CD14-positive monocyte (primary cell): ENCODE results near the gene ST3GAL3. TPM values are rescaled to one million over a fixed set of nuclear protein-coding genes. Genes with fewer than 3 reads are reported as not detected.

Experiments
- DNase-seq, 3 donors: peaks; one replicate each; pipeline ENCODE4 v3.0.0-alpha.2; 2011 to 2022
- H2AFZ ChIP-seq: 2 replicates; pipeline ENCODE4 v1.6.0; 2012; ENCODE audit warnings: mild to moderate bottlenecking, low read depth, low read length, inconsistent platforms; ENCODE audit not compliant: insufficient read depth, poor library complexity, severe bottlenecking
- H3K27ac ChIP-seq, 2 donors: 1 replicate in 1 of 2; 2 replicates in 1 of 2; pipeline ENCODE4 v1.5.1; 2012 to 2013; ENCODE audit warnings: low read length in 2 of 2, control low read depth in 1 of 2, inconsistent platforms in 1 of 2, low read depth in 1 of 2, mild to moderate bottlenecking in 1 of 2
- H3K27me3 ChIP-seq, 2 donors: one replicate each; pipeline versions ENCODE4 v1.6.0 to v1.6.1; 2011 to 2013; ENCODE audit warnings: low read length in 2 of 2; ENCODE audit not compliant: control insufficient read depth in 2 of 2, insufficient read depth in 2 of 2
- H3K36me3 ChIP-seq, 2 donors: replicated peaks in 1 of 2; 1 replicate in 1 of 2; 2 replicates in 1 of 2; pipeline versions ENCODE4 v1.5.1 to v1.6.1; 2012 to 2013; ENCODE audit warnings: low read length in 2 of 2, control low read depth in 1 of 2, inconsistent platforms in 1 of 2, mild to moderate bottlenecking in 1 of 2; ENCODE audit not compliant: insufficient read depth in 2 of 2, control insufficient read depth in 1 of 2
- H3K4me1 ChIP-seq, 2 donors: 1 replicate in 1 of 2; 2 replicates in 1 of 2; pipeline versions ENCODE4 v1.5.1 to v1.6.1; 2012 to 2013; ENCODE audit warnings: low read length in 2 of 2, control low read depth in 1 of 2, inconsistent platforms in 1 of 2, mild to moderate bottlenecking in 1 of 2, moderate library complexity in 1 of 2; ENCODE audit not compliant: insufficient read depth in 2 of 2, control insufficient read depth in 1 of 2
- H3K4me2 ChIP-seq: replicated peaks from 2 replicates; pipeline ENCODE3; 2012; ENCODE audit warnings: low read length, moderate library complexity, mild to moderate bottlenecking; ENCODE audit not compliant: poor library complexity, severe bottlenecking; ENCODE audit errors: extremely low read depth
- H3K4me3 ChIP-seq, 3 experiments: fragments of 200-600 bp in 1 of 3; sonication (generic) in 1 of 3; replicated peaks in 1 of 3; 1 replicate in 2 of 3; 2 replicates in 1 of 3; pipeline ENCODE4 v1.5.1; 2011 to 2013; ENCODE audit warnings: low read length in 3 of 3, mild to moderate bottlenecking in 3 of 3, control low read depth in 2 of 3, low read depth in 2 of 3, inconsistent platforms in 1 of 3, moderate library complexity in 1 of 3
- H3K79me2 ChIP-seq: 2 replicates; pipeline ENCODE4 v1.6.0; 2012; ENCODE audit warnings: mild to moderate bottlenecking, control low read depth, inconsistent platforms, low read length, moderate library complexity; ENCODE audit not compliant: insufficient read depth
- H3K9ac ChIP-seq: 2 replicates; pipeline ENCODE4 v1.6.0; 2017; ENCODE audit warnings: low read length, mild to moderate bottlenecking; ENCODE audit not compliant: insufficient read depth, poor library complexity, severe bottlenecking
- H3K9me3 ChIP-seq, 2 donors: replicated peaks in 1 of 2; 1 replicate in 1 of 2; 2 replicates in 1 of 2; pipeline versions ENCODE4 v1.5.1 to v1.6.1; 2012 to 2013; ENCODE audit warnings: low read length in 2 of 2, control low read depth in 1 of 2; ENCODE audit not compliant: control insufficient read depth in 1 of 2, insufficient read depth in 1 of 2
- H4K20me1 ChIP-seq: 2 replicates; pipeline ENCODE4 v1.6.0; 2012; ENCODE audit warnings: mild to moderate bottlenecking, low read length, control low read depth, moderate library complexity; ENCODE audit not compliant: insufficient read depth
- H3K27ac Mint-ChIP-seq, 7 donors: one replicate each; pipeline ENCODE4 v1.8.0; 2020; ENCODE audit warnings: mild to moderate bottlenecking in 7 of 7, mixed read lengths in 7 of 7, moderate library complexity in 6 of 7, inconsistent platforms in 2 of 7
- H3K27me3 Mint-ChIP-seq, 3 donors: one replicate each; pipeline ENCODE4 v1.8.0; 2021 to 2022; ENCODE audit warnings: low read depth in 3 of 3, mild to moderate bottlenecking in 3 of 3, mixed read lengths in 3 of 3, moderate library complexity in 3 of 3, inconsistent platforms in 1 of 3
- H3K36me3 Mint-ChIP-seq, 2 donors: one replicate each; pipeline ENCODE4 v1.8.0; 2020; ENCODE audit warnings: mixed read lengths in 2 of 2, inconsistent platforms in 1 of 2, mild to moderate bottlenecking in 1 of 2
- H3K4me1 Mint-ChIP-seq: one replicate; pipeline ENCODE4 v1.8.0; 2020; ENCODE audit warnings: mild to moderate bottlenecking, mixed read lengths
- H3K4me3 Mint-ChIP-seq, 2 donors: one replicate each; pipeline ENCODE4 v1.8.0; 2020; ENCODE audit warnings: mild to moderate bottlenecking in 2 of 2, mixed read lengths in 2 of 2, moderate library complexity in 1 of 2
- H3K9me3 Mint-ChIP-seq, 7 donors: one replicate each; pipeline ENCODE4 v1.8.0; 2020 to 2022; ENCODE audit warnings: mixed read lengths in 7 of 7, mild to moderate bottlenecking in 6 of 7, moderate library complexity in 6 of 7, inconsistent platforms in 2 of 7
- CTCF ChIP-seq: fragments of 200-600 bp; IDR thresholded peaks from one replicate; pipeline ENCODE4 v1.8.0; 2022; ENCODE audit warnings: antibody characterized with exemption, mild to moderate bottlenecking
- WGBS: methylation state at CpG from one replicate; pipeline ENCODE4 v1.1.5; 2013; ENCODE audit warnings: missing lambda C conversion rate; ENCODE audit not compliant: insufficient coverage; 5-methylcytosine and 5-hydroxymethylcytosine counted together
- intact Hi-C, 2 donors: fragments of 100-400 bp; cut with micrococcal nuclease; formaldehyde crosslinking; loops; one replicate each; pipeline versions ENCODE4 v1.15.0 to v1.15.1; 2023
- polyA plus RNA-seq, 3 donors: library from polyadenylated mRNA; depleted of rRNA in 1 of 3; unstranded in 2 of 3; stranded (reverse) in 1 of 3; fragments of 300-500 nt in 2 of 3; fragments of >200 nt in 1 of 3; fragmentation: Illumina TruSeq in 2 of 3; gene quantifications; 1 replicate in 2 of 3; 2 replicates in 1 of 3; pipeline ENCODE4 v1.2.3, GENCODE V29; 2012 to 2021

The ST3GAL3 gene
- polyA plus RNA-seq, 3 donors = 1.6 to 4.5 (median 2.1) TPM

GRCh38 chr1:43669878-43670277 lies 37.5 kb upstream of the ST3GAL3 start:
- no peaks in the 10 kb centered on the region for H3K4me1 ChIP-seq
- H3K4me3 Mint-ChIP-seq = no peak overlapping the region
- peaks cover 84 to 99% of the 10 kb centered on the region in 2 donors for H3K36me3 Mint-ChIP-seq
- H3K27ac Mint-ChIP-seq = peak overlapping the region in 1 of 7 donors; percentile 75
- no peak overlapping the region for H3K4me2 ChIP-seq
- no peaks in the 10 kb centered on the region for H3K27me3 ChIP-seq
- H3K9me3 Mint-ChIP-seq = no peaks in the 10 kb centered on the region
- H3K9me3 ChIP-seq = no peaks in the 10 kb centered on the region
- H4K20me1 ChIP-seq = peaks cover 20% of the 10 kb centered on the region
- no peak for DNase-seq
- 100% methylated on average over 1 of the region's 5 CpGs for WGBS
- no peak overlapping the region for H3K4me3 ChIP-seq
- H3K79me2 ChIP-seq = no peaks in the 10 kb centered on the region
- intact Hi-C loops = no loop called here
- no peak overlapping the region for H3K9ac ChIP-seq
- no peak for TF ChIP-seq CTCF
- H3K4me1 Mint-ChIP-seq = no peaks in the 10 kb centered on the region
- peaks cover 90 to 99% of the 10 kb centered on the region in 2 donors for H3K36me3 ChIP-seq
- H3K27ac ChIP-seq = no peak overlapping the region
- H2AFZ ChIP-seq = no peak overlapping the region
- peaks cover 0 to 1% (median under 1%) of the 10 kb centered on the region in 3 donors for H3K27me3 Mint-ChIP-seq

- WGBS = 100% methylated on average over 1 of the region's 2 CpGs
- intact Hi-C loops = no loop called here
- Histone ChIP-seq H3K36me3 (peaks cover 87 to 99% of the 10 kb centered on the region in 2 donors), H3K79me2 (no peaks in the 10 kb centered on the region), H3K4me1 (no peaks in the 10 kb centered on the region), H3K27ac (no peak overlapping the region), H3K4me2 (no peak overlapping the region), H2AFZ (no peak overlapping the region), H3K9me3 (no peaks in the 10 kb centered on the region), H3K9ac (no peak overlapping the region), H3K27me3 (no peaks in the 10 kb centered on the region), H4K20me1 (peaks cover 30% of the 10 kb centered on the region), H3K4me3 (no peak overlapping the region)
- no peak for TF ChIP-seq CTCF
- Mint-ChIP-seq H3K4me3 (no peak overlapping the region), H3K27me3 (peaks cover 0 to 2% (median 1%) of the 10 kb centered on the region in 3 donors), H3K4me1 (no peaks in the 10 kb centered on the region), H3K36me3 (peaks cover 80 to 99% of the 10 kb centered on the region in 2 donors), H3K9me3 (no peaks in the 10 kb centered on the region), H3K27ac (peak overlapping the region in 1 of 7 donors; percentile 51)
- no peak for DNase-seq
Observed at GRCh38 chr1:43671193-43671592, 36.1 kb upstream of the ST3GAL3 start.
